Right forelimb (tissue), 1 donor: ENCODE measurements around the gene SFMBT1.

Experiments used
- DNase-seq: peaks from one replicate; pipeline ENCODE4 v3.0.0-alpha.2; 2018

The SFMBT1 gene

GRCh38 chr3:52915294-52915693 is 130.6 kb downstream of the SFMBT1 start:
- DNase-seq: no peak

- no peak for DNase-seq
Observed at GRCh38 chr3:52912885-52913731, 132.8 kb downstream of the SFMBT1 start.

- DNase-seq: no peak
Observed at GRCh38 chr3:52910823-52911222, 135.1 kb downstream of the SFMBT1 start.

GRCh38 chr3:52907497-52907896 is 138.4 kb downstream of the SFMBT1 start:
- no peak for DNase-seq

GRCh38 chr3:52904552-52904951 is 141.3 kb downstream of the SFMBT1 start:
- no peak for DNase-seq

- no peak for DNase-seq
Observed at GRCh38 chr3:52904000-52904399, 141.9 kb downstream of the SFMBT1 start.

- DNase-seq: peak; percentile 88
Observed at GRCh38 chr3:52897130-52898122, 148.4 kb downstream of the SFMBT1 start, which contains the start of gene STIMATE. STIMATE (minus strand) TSS chr3:52897548; CDS start chr3:52897450, 98 bp downstream.

- DNase-seq: no peak
Observed at GRCh38 chr3:52896613-52897012, 149.3 kb downstream of the SFMBT1 start.

GRCh38 chr3:52896151-52896550 is 149.7 kb downstream of the SFMBT1 start:
- no peak for DNase-seq

GRCh38 chr3:52895418-52895817 is 150.5 kb downstream of the SFMBT1 start:
- no peak for DNase-seq

GRCh38 chr3:52894756-52895155 is 151.1 kb downstream of the SFMBT1 start:
- DNase-seq: no peak

- no peak for DNase-seq
Observed at GRCh38 chr3:52893723-52894122, 152.2 kb downstream of the SFMBT1 start.

GRCh38 chr3:52892625-52893311 is 153.1 kb downstream of the SFMBT1 start:
- no peak for DNase-seq

- DNase-seq: no peak
Observed at GRCh38 chr3:52892290-52892624, 153.6 kb downstream of the SFMBT1 start.

- DNase-seq: no peak
Observed at GRCh38 chr3:52891615-52892081, 154.2 kb downstream of the SFMBT1 start.

- DNase-seq: no peak
Observed at GRCh38 chr3:52891164-52891563, 154.7 kb downstream of the SFMBT1 start.

- DNase-seq: no peak
Observed at GRCh38 chr3:52890735-52891134, 155.1 kb downstream of the SFMBT1 start.

- no peak for DNase-seq
Observed at GRCh38 chr3:52889901-52890300, 156.0 kb downstream of the SFMBT1 start.

- DNase-seq: no peak
Observed at GRCh38 chr3:52887166-52887565, 158.7 kb downstream of the SFMBT1 start.

- DNase-seq: no peak
Observed at GRCh38 chr3:52886049-52886730, 159.7 kb downstream of the SFMBT1 start.

- no peak for DNase-seq
Observed at GRCh38 chr3:52882377-52882776, 163.5 kb downstream of the SFMBT1 start.

GRCh38 chr3:52881871-52882270 is 164.0 kb downstream of the SFMBT1 start:
- DNase-seq: no peak
